Choroid plexus epithelial cell (primary cell): Measurements from ENCODE around the gene FBXL14.

Experiments used
- DNase-seq: peaks from one replicate; pipeline ENCODE4 v3.0.0-alpha.2; 2010; ENCODE audit warnings: low read depth
- H3K4me3 ChIP-seq: 2 replicates; pipeline ENCODE4 v1.5.1; 2011; ENCODE audit warnings: low read depth, mild to moderate bottlenecking, control low read depth, low read length, moderate library complexity
- CTCF ChIP-seq: conservative IDR thresholded peaks from 2 replicates; pipeline ENCODE4 v1.5.1; 2011; ENCODE audit warnings: low read depth, mild to moderate bottlenecking, control low read depth, inconsistent platforms, low read length, moderate library complexity

FBXL14 gene

DNA sequence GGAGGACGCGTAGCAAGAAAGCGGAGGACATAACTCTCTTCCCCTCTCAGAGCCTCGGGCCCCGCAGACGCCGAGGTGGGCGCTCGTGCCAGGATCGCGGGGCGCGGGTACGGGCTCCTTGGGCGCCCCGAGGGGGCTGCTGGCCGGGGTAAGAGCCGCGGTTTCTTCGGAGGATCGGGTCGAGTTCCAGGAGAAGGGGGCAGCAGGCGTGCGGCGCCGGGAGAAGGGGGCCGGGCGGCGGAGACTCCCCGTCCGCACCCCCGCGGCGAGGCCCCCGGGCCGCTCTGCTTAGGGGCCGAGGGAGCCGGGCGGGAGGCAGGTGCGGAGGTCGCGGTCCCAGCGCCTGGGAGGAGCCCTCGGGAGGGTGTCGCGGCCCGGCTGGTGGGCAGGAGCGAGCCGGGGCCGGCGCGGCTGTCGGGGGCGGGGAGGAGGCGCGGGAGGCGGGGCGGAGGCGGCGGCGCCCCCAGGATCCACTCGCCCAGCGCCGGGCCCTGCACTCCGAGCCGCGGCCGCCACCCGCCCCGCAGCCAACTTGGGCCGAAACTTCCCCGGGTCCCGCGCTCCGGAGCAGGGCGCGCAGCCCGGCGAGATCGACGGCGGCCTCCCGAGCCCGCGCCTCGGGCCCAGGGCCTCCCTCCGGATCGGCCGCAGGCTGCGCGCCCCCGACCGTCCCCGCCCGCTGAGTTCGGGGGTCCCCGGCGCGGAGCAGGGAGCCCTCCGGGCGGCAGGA lies 64.4 kb downstream of the FBXL14 start:
- no peak for DNase-seq
- peak overlapping the region; percentile 66 for H3K4me3 ChIP-seq

GRCh38 chr12:1529228-1529861 lies 65.0 kb downstream of the FBXL14 start:
- DNase-seq, result no peak
- TF ChIP-seq CTCF, result no peak
- H3K4me3 ChIP-seq, result peak overlapping the region; percentile 66

More for the DNA sequence above, 64.4 kb downstream of the FBXL14 start:
- TF ChIP-seq CTCF, result no peak

DNA sequence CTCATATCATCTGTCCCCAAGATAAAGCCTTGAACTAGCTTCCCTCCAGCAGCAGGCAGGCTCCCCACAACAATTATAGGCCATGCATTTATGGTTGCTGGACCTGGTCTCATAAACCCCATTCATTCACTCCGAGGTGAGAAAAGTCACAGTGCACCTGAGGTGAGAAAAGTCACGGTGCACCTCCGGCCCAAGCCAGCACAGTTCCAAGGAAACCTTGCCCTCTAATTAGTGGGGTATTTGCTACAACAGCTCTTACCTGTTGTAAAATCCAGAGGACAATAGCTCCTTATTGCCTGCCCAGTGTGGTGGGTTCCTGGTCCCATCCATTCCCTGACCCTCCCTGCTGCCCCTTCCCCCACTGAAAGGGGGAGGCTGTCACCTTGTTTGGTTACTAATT lies 65.6 kb downstream of the FBXL14 start:
- H3K4me3 ChIP-seq, result no peak overlapping the region
- DNase-seq, result no peak
- no peak for TF ChIP-seq CTCF

DNA sequence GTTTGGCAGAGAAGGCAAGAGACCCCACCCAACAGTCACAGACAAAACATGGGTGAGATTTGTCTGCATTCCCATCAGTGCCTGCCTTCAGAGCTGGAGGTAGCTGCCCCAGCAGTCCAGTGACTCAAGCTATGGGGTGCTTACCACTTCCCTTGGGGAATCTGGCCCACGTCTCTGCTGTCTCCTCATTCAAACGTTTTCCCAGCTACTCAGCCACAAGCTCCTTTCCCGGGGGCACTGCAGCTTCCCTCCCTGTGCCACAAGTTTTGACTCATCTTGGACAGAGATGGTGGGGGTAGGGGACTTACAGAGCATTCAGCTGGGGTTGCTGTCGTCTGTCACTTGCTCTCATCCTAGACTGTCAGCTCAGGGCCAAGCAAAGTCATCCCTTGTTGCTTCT lies 66.6 kb downstream of the FBXL14 start:
- TF ChIP-seq CTCF, result no peak
- peak; percentile 39 for DNase-seq
- H3K4me3 ChIP-seq, result no peak overlapping the region

DNA sequence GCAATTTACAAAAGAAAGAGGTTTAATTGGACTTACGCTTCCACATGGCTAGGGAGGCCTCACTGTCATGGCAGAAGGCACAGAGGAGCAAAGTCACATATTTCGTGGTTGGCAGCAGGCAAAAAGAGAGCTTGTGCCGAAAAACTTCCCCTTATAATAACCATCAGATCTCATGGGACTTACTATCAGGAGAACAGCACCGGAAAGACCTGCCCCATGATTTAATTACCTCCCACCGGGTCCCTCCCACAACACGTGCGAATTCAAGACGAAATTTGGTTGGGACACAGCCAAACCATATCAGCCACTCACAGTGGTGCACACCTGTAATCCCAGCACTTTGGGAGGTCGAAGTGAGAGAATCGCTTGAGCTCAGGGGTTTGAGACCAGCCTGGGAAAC lies 68.5 kb downstream of the FBXL14 start:
- H3K4me3 ChIP-seq, result no peak overlapping the region
- no peak for DNase-seq
- no peak for TF ChIP-seq CTCF

DNA sequence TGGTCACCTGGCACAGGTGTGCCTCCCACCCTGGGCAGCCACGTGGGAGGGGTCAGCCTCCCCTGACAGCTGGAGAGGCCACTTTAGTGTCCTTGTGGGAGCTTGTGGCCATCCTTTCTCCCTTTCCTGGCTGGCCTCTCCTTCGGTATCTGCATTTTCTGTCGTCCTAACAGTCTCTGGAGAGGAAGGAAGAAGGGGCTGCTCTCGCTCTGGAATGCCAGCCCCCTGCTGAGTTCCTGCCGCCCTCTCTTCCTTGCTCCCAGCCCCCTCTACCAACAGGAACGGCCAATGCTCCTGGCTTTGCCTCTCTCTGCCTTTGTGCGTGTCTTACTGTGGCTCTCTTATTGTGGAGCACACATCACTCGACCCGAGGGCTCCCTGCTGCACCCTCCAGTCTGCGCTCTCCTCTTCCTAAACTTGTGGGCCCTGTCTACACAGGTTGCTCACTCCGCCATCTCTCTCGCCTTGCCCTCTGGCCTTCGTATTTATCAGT lies 70.8 kb downstream of the FBXL14 start:
- no peak for DNase-seq
- H3K4me3 ChIP-seq, result no peak overlapping the region
- no peak for TF ChIP-seq CTCF

- TF ChIP-seq CTCF, result no peak
- no peak overlapping the region for H3K4me3 ChIP-seq
- no peak for DNase-seq
Measured at GRCh38 chr12:1523046-1523445, 71.3 kb downstream of the FBXL14 start.
